Measurements from ENCODE around the gene UBE2I.

- TF ChIP-seq CTCF (IDR thresholded peaks at IDR 0.05) (no peak), POLR2AphosphoS5 (IDR thresholded peaks at IDR 0.05; ENCODE audit: low read depth, low read length) (no peak), SIN3A (IDR thresholded peaks at IDR 0.05; ENCODE audit: borderline replicate concordance, insufficient read depth, low read depth, low read length) (no peak)
Measured at GRCh38 chr16:1345087-1345486, 35.7 kb downstream of the UBE2I start.
